GM18511 (cell line): Measurements from ENCODE around the gene ZNF530.

Experiments used
- ATAC-seq: cut with Tn5 transposase; IDR thresholded peaks from one replicate; pipeline ENCODE4 v1.9.1; 2021; ENCODE audit warnings: mild to moderate bottlenecking, moderate library complexity; ENCODE audit not compliant: unreplicated experiment

Gene ZNF530

DNA sequence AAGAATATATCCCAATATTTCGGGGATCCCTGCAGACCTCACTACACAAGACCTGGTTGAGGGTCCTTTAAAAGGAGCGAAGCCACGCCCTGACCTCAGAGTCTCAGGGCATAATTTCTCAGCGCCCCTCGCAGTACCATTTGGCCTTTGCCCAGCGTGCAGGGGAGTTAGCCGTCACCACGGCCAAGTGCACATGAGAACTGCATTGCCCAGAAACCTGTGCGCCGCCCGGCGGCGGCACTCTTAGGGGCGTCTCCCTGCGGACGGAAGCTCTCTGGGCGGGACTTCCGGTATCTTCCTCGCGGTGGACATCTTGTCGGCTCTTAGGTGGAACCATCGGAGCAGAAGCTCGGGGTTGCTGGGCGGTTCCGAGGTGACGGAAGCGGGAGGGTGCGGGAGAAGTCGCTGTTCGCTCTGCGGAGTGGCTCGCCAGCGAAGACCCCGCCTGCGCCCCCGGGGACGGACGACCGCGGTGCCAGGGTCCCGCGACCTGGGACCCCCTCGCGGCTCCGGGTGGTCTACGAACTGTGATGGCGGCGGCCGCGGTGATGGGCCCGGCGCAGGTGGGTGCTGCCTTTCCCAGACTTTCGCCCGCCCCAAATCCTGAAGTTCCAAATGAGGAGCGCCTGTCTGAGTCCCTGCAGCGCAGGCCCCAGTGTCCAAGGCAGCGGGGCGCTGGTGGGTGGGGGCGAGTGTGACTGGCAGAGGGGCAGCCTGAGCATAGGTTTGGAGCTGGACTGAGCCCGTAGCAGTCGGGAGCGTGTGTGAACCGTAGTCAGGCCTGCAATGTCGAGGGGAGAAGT lies 14.5 kb downstream of the ZNF530 start, which contains the start of gene ZNF134:
TSS of gene ZNF134 (plus strand) at position 302 of the 803 bp plus-strand sequence. CDS start 5,227 bp downstream, outside the sequence.
- peak; percentile 99 for ATAC-seq

DNA sequence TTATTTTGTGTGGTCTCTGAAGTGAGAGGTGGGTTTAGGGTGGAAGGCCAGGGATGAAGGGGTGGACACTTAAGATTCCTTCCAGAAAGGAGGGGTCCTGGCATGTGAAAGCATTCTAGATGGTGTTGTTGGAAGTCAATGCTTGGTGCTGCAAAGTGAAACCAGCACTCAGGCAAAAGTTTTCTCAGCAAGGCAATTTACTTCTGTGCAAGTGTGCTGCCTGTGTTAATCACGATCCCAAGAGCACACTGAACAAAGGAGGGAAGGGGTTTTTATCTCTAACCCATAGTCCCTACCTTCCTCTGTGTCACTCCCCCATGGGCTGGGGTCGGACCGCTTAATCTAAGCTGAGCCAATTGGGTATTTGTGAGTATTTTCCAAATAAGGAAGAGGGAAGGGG lies 15.7 kb downstream of the ZNF530 start:
- ATAC-seq, result no peak

DNA sequence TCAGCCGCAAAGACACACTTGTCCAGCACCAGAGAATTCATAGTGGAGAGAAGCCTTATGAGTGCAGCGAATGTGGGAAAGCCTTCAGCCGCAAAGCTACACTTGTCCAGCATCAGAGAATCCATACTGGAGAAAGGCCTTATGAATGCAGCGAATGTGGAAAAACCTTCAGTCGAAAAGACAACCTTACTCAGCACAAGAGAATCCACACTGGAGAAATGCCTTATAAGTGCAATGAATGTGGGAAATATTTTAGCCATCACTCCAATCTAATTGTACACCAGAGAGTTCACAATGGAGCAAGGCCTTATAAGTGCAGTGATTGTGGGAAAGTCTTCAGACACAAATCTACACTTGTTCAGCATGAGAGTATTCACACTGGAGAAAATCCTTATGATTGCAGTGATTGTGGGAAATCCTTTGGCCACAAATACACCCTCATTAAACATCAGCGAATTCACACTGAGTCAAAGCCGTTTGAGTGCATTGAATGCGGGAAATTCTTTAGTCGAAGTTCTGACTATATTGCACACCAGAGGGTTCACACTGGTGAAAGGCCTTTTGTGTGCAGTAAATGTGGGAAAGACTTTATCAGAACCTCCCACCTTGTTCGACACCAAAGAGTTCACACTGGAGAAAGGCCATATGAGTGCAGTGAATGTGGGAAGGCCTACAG lies 21.1 kb downstream of the ZNF530 start:
- no peak for ATAC-seq

DNA sequence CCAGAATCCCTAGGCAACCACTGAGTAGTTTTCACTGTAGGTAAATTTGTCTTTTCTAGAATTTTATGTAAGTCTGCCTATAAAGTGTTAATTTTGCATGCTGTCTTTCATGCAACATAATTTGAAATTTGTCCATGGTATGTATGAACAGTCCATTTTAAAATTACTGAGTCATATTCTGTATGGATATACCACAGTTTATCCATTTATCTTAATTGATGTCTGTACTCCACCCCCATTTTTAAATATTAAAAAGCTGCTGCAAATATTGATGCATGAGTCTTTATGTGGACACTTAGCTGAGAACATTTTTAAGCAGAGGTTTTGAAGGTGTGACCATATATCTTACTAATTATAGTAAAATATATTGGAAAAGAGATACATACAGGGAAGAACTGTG lies 23.4 kb downstream of the ZNF530 start:
- no peak for ATAC-seq

DNA sequence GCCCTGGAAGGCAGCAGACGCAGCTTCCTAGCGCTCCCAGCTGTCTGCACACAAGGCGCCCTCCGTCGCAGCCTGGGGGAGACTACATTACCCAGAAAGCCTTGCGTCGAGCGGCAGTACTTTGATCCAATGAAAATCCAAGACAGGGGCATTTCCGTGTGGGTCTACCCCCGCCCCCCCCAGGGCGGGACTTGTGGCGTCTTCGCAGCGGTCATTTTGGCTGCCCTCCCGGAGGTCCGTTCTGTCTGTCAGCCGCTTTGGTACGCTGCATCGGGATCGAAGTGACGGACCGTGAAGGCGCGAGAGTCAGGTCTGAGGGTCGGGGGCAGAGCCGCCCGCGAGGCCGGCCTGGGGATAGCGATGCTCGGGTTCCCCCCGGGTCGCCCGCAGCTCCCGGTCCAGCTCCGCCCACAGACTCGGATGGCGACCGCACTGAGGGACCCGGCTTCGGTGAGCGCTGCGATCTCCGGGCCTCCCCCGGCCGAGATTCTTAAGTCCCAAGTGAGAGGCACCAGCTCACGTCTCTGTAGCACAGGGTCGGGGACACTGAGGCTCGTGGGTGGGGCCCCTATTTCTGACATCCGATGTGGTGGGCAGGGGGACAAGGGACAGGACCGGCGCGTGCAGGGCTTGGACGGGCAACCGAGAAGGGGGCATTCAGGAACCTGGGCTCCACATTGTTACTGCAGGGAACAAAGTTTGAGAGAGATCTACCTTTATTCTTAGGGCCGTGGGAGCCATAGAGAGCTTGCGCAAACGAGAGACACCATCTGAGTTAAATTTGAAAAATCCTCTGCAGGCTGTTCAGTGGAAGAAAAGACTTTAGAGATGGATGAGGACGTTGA lies 33.5 kb downstream of the ZNF530 start, which contains the start of gene ZNF211:
TSS of gene ZNF211 (plus strand) at position 182 of the 845 bp plus-strand sequence. CDS start at position 361, 179 bp downstream.
- peak; percentile 99 for ATAC-seq

DNA sequence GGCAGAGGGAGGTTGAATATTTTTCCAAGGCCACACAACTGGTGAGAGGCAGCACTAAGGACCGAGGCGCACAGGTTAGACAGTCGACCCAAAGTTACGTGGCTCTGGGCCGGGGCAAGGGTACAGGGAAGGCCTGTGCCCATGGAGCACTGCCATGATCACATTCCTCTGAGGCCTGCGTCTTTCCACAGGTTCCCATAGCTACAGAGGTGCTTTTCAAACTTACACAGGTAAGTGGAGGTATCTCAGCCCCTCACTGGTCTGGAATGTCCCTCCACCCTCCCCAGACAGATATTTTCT lies 34.1 kb downstream of the ZNF530 start:
- no peak for ATAC-seq

DNA sequence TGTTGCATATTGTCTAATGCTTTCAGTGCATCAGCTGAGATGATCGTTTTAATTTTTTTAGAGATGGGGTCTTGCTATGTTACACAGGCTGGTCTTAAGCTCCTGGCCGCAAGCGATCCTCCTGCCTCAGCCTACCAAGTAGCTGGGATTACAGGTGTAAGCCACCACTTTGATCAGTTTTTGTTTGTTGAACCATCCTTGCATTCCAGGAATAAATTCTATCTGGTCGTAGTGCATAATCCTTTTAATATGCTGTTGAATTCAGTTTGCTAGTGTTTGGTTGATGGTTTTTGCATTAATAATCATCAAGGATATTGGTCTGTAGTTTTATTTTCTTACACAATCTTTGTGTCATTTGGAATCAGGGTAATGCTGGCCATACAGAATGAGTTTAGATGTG lies 37.7 kb downstream of the ZNF530 start:
- no peak for ATAC-seq

DNA sequence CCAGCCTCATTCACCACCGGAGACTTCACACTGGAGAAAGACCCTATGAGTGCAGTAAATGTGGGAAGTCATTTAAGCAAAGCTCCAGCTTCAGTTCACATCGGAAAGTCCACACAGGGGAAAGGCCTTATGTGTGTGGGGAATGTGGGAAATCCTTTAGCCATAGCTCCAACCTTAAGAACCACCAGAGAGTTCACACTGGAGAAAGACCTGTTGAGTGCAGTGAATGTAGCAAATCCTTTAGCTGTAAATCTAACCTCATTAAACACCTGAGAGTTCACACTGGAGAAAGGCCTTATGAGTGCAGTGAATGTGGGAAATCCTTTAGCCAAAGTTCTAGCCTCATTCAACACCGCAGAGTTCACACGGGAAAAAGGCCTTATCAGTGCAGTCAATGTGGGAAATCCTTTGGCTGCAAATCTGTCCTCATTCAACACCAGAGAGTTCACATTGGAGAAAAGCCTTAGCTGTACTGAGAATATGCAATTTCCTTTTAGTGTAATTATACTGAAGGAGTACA lies 42.1 kb downstream of the ZNF530 start:
- ATAC-seq, result no peak

DNA sequence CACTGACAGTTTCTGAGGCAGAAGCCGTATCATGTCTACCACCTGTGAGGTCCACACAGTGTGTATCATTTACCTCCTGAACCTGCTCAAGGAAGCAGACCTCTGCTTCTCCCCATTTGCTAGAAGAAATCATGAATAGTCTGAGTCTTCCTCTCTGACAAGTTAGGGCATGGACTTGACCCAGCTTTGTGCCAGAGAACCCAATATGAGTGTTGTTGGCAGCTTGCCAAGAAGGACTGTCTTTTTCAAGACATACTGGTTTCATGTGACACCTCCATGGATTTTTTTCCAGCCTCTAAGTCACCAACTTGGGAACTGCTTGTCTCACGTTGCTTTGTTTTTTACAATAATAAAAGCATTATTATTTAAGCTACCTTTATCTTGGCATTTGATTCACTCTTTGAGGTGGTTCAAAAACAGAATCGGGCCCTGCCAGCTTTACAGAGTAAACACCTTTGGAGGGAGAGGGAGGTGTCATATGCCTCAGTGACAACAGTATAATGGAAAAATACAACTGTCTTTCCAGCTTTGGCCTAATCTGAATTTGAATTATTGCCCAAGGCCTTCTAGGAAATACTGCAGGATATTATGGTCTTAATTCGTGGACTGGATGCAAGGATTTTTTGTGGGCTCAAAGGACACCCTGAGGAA lies 42.8 kb downstream of the ZNF530 start:
- ATAC-seq, result no peak

DNA sequence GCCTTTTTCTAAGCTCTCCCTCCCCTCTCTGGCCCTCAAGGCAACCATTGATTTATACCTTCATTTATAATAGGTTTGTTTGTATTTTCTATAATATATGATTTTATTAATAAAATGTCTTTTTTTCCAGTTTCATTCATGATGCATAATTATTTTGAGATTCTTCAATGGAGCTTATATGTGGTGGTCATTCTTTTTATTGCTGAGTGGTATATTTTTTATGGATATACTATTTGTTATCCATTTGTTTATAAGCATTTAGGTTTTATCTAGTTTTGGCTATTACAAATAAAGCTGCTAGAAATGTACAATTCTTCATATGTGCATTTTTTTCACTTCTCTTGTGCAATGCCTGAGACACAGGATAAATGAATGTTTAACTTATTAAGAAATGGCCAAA lies 44.0 kb downstream of the ZNF530 start:
- no peak for ATAC-seq

DNA sequence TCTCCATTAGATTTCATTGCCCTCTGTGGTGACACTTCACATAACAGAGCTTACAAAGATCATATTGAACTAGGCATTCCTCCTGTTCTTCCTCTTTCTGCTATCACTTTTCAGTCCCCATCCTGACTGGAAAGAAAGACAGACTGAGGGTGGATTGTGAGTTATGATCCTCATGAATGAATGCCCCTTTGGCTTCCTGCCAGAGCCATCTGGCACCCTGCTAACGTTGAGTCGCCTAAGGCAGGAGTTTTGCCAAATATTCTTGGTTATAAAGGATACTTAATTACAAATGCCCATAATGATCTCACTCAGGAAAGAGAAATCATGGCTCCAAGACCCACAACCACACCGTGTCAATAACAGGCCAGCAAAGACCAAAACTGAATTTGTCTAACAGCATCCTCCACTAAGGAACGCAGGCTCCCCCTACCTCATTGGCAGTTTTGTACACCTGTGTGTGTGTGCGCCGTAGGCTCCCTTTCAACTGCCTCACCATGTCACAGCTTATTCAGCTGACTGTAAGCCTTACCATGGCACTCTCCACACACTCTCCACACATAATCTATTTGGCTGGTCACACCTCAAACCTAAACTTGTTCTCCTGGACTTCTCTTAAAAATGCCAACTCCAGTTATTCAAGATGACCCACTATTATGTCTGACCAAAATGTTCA lies 48.8 kb downstream of the ZNF530 start:
- no peak for ATAC-seq

DNA sequence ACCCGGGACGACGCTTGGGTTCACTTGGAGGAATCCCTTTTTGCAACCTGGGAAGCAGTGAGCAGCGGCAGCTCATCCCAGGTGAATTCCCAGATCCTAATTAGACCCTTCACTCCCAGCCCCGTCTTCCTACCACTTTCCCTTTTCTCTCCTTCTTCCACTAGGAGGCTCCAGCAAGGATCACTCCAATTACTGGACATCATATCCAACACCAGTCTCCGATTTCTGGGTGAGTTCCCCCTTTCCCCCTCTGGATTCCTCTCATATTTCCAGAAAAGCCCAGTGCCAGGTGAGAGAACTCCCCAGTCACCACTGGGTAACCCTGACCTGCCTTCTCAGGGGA lies 51.9 kb downstream of the ZNF530 start:
- ATAC-seq, result no peak

DNA sequence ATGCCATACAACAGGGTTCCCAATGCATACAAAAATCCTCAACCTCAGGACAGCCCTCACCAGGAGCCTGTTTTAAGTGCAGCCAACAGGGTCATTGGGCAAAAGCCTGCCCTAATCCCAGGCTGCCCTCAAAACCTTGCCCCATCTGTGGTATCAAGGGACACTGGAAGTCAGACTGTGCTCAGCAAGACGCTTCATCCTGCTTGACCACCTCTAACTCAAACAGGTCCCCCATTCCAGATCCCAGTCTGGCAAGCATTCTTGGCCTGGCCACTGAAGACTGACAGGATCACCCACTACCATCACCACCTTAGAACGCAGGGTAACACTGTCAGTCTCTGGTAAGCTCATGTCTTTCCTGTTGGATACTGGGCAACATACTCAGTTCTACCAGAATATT lies 54.0 kb downstream of the ZNF530 start:
- ATAC-seq, result no peak

DNA sequence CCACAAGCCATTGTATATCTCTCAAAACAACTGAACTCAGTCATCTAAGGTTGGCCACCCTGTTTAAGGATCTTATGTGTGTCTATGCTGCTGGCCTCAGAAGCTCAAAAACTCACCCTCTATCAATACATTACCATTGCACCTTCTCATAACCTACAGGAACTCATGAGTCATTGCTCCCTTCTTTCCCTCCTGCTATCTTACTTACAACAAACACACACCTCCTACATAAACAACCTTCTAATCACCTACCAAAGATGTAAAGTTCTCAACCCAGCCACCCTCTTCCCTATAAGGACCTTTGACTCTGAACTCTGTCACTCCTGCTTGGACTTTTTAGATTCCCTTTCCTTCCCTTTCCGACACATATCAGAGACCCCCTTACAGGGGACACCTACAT lies 55.8 kb downstream of the ZNF530 start:
- ATAC-seq, result no peak

DNA sequence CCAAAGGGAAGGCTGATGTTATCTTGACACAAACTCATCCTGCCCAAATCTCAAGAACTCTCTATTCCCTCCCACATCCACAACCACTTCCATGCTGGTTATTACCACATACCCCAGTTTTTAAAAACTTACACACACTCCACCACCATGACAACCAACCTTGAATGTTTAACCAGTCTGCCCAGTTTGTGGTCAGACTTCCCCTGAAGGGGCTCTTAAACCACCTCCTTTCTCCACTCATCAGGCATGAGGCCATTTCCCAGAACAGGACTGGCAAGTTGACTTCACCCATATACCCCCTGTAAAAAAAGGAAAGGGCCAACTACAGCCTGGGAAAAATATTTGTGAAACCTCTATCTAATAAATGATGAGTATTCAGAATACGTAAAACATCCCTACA lies 56.7 kb downstream of the ZNF530 start:
- ATAC-seq, result no peak
